Measurements from ENCODE around the gene FRAS1.

Gene FRAS1

GRCh38 chr4:78509043-78509442, 451.9 kb downstream of the FRAS1 start:
- no peak for DNase-seq (ENCODE audit: low read depth in 2 of 2)

- no peak for DNase-seq (ENCODE audit: low read depth in 2 of 2)
These were observed 453.0 kb downstream of the FRAS1 start for GRCh38 chr4:78510108-78510507.

DNA sequence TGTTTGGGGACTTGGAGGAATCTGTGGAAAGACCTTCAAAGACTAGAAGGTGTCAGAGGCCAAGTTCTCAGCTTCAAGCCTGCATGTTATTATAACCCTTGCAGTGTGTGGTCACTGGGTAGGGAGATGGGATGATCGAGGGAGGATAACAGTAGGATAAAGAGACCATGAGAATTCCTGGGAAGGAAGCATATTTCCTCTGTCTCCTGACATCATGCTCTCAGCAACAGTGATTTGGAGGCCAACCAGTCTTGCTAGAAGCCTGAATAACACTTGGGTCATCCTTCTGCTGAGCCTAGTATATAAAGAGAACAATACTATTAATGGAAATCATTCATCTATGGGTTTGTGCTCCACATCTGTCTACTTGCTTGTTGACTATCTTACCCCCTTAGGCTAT, 453.6 kb downstream of the FRAS1 start:
- DNase-seq (ENCODE audit: low read depth in 2 of 2) = no peak

- no peak for DNase-seq (ENCODE audit: low read depth in 2 of 2)
These were observed 455.3 kb downstream of the FRAS1 start for GRCh38 chr4:78512357-78512920.

DNA sequence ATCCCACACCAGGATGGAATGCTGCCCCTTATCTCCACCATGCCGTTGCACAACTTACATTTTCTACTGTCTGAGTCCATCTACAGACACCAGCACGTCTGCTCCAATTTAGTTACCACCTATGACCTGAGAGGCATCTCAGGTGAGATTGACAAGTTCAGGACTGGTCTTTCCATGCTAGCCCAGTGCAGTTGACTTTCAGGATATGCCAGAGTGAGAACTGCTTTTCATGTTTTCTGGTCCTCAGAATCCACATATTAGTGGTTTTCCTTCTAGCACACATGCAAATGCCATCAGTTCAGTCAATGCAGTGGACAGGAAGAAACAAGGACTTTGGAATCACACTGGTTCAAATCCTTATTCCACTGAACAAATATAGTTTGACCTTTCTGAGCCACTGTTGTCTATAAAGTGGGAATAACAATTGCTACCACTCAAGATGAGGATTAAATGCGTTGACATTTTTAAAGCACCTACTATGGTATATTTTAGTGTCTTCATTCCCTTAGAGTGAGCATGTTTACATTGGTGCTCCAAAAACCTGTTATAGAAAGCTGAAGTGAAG, 456.4 kb downstream of the FRAS1 start:
- no peak for DNase-seq (ENCODE audit: low read depth in 2 of 2)

- DNase-seq (ENCODE audit: low read depth in 2 of 2) = peak in 1 of 2 experiments; percentile 9
These were observed 460.0 kb downstream of the FRAS1 start for GRCh38 chr4:78517050-78517652.

DNA sequence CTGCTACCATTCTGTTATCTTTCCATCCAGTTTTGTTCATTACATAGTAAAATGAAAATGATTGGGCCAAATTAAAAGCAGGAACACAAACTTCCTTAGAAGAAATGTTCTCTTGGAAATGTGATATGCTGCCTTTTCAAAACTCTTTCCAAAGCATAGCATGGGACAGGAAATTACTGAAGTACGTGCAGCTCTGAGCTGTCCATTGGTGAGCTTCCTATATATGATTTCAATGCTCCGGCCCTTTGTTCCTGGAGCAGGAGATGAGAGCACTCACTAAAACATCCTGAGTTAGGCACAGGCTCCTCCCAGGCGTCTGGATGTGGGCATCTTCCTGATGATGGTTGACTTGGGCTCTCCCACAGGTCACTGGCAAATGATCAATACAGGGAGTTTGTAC, 461.4 kb downstream of the FRAS1 start:
- no peak for DNase-seq (ENCODE audit: low read depth in 2 of 2)

- no peak for DNase-seq (ENCODE audit: low read depth in 2 of 2)
These were observed 462.8 kb downstream of the FRAS1 start for GRCh38 chr4:78519962-78520361.

DNA sequence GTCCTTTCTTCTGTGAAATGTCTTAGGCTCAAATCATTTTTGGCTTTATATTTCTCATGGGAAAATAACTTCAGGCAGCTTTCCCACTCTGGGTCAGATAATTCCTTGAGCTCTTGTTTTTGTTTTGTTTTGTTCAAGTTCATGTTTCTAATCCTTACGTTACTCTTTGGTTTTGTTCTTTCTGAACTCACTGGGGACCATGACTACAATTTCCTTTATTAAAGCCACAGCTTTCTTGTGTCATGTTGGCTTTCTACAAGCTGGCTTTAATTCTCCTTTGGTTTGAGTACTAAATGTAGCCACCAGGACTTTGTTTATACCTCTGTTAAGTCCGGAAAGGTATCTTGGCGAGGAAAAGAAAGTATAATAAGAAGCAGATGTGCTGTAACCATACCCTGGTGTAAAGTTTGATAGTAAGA, 463.7 kb downstream of the FRAS1 start:
- peak in 1 of 2 experiments; percentile 21 for DNase-seq (ENCODE audit: low read depth in 2 of 2)

GRCh38 chr4:78524009-78524408, 466.9 kb downstream of the FRAS1 start:
- DNase-seq (ENCODE audit: low read depth in 2 of 2) = no peak

- no peak for DNase-seq (ENCODE audit: low read depth in 2 of 2)
These were observed 468.4 kb downstream of the FRAS1 start for GRCh38 chr4:78525559-78525958.

- DNase-seq (ENCODE audit: low read depth in 2 of 2) = no peak
These were observed 470.0 kb downstream of the FRAS1 start for GRCh38 chr4:78527103-78527502.

DNA sequence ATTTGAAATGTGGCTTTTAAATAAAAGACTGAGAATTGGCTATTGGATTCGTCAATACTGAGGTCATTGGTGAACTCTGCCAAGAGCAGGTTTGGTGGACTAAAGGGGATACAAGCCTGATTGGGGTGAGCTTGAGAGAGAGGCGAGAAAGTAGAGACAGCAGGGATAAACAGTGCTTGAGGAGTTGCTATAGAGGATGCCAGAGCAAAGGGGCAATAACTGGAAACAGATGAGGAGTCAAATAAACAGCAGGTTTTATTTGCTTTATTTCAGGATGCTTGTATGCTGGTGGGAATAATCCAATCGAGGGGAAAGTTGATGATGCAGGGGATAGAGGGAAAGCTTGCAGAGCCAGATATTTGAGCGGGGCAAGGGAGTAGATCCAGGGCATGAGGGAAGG, 470.4 kb downstream of the FRAS1 start:
- DNase-seq (ENCODE audit: low read depth in 2 of 2) = no peak

- DNase-seq (ENCODE audit: low read depth in 2 of 2) = no peak
These were observed 471.2 kb downstream of the FRAS1 start for GRCh38 chr4:78528327-78528726.

DNA sequence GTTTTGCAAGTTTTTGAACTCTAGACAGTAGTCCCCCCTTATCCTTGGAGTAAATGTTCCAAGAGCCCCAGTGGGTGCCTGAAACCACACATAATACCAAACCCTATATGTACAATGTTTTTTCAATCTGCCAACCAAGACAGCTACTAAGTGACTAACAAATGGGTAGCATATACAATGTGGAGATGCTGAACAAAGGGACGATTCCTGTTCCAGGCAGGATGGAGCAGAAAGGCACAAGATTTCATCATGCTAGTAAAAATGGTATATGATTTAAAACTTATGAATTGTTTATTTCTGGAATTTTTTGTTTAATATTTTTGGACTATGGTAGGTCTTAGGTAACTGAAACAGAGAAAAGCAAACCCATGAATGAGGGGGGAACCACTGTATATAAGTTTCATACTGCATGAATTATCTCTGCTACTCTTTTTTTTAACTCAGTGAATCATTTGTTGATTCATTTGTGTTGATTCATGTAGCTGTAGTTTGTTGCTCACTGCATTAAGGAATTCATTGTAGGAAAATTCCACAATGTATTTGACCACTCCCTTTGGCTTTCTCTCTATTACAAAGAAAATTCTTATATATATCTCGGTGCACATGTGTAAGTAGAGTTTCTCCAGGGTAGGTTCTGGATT, 472.6 kb downstream of the FRAS1 start:
- DNase-seq (ENCODE audit: low read depth in 2 of 2) = no peak

GRCh38 chr4:78532046-78532445, 474.9 kb downstream of the FRAS1 start:
- DNase-seq (ENCODE audit: low read depth in 2 of 2) = no peak

DNA sequence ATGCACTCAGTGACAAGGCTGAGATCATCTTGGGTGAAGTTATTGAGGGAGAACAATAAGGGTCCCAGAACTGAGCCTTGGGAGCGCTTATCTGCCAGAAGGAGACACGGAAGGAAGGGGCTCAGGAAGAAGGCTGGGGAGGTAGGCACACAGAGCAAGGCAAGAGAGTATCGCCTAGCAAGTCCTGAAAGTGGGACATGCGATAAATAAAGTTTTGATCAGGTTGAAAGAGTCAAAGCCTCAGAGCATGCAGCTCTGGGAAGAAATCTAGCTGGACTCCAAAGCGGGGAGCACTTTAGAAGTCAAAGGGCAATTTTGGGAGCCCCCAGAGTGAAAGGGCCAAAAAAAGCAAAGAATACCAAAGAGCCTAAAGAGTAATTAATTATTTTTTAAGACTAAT, 476.7 kb downstream of the FRAS1 start:
- DNase-seq (ENCODE audit: low read depth in 2 of 2) = no peak

- DNase-seq (ENCODE audit: low read depth in 2 of 2) = no peak
These were observed 477.3 kb downstream of the FRAS1 start for GRCh38 chr4:78534286-78534955.

- no peak for DNase-seq (ENCODE audit: low read depth in 2 of 2)
These were observed 485.2 kb downstream of the FRAS1 start for GRCh38 chr4:78542373-78542772.

DNA sequence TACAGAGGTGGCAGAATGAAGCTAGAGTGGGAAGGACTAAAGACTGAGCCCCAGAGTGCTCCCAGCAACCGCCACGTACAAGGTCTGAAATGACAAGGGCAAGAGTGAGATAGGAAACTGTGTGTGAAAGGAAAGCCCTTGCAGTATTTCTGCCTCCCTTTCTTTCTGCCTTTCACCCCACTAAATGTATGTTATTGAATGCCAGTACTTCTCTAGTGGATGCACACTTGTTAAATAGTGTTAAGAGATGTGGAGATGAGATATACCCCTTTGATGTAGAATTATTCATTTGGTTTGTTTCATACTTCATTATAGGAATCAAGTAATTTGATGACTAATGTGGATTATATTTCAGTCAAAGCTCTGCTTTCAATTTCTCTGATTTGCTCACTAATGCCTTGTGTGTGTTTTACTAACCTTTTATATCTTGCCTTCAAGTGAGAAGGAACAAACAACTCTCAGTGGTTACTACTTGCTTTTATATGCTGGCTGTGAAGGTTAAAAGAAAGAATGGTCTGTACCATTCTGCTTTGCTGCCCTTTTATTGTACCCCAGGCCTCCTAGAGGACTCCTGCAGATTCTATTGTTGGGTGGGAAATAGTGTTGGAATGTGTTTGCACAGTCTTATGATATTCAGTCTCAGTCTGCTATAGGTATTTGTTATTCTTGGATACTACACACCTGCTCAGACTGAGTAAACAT, 486.5 kb downstream of the FRAS1 start:
- no peak for DNase-seq (ENCODE audit: low read depth in 2 of 2)

DNA sequence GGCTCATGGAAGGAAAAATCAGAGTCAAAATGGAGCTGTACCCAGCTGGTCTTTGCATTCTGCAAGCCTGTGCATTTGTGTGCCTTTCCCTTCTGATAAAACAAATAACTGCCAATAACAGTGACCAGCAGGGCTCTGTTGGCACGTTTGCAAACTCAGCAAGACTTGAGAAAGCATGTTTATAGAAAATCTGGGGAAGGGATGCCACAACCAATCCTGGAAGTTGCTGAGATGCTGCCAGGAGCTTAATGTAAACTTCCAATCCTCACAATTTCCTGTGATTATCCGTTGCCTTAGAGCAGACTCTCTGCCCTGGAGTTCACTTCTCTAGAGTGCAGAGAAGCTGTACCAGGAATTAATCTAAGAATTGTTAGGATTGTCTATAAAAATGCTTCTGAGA, 487.6 kb downstream of the FRAS1 start:
- no peak for DNase-seq (ENCODE audit: low read depth in 2 of 2)

Data from fibroblast of skin of left biceps (primary cell).